ENCODE results near the gene PAX6. TPM values are rescaled to one million over a fixed set of nuclear protein-coding genes. Genes with fewer than 3 reads are reported as not detected.

Gene PAX6
- total RNA-seq, 4 donors from 2014 or later, result not detected

- TF ChIP-seq CTCF (IDR thresholded peaks at IDR 0.05; ENCODE audit: low read depth), result no peak
Observed at GRCh38 chr11:31790649-31791048, 20.5 kb downstream of the PAX6 start.

- TF ChIP-seq CTCF (IDR thresholded peaks at IDR 0.05; ENCODE audit: low read depth), result no peak
Observed at GRCh38 chr11:31788085-31788484, 23.0 kb downstream of the PAX6 start.

DNA sequence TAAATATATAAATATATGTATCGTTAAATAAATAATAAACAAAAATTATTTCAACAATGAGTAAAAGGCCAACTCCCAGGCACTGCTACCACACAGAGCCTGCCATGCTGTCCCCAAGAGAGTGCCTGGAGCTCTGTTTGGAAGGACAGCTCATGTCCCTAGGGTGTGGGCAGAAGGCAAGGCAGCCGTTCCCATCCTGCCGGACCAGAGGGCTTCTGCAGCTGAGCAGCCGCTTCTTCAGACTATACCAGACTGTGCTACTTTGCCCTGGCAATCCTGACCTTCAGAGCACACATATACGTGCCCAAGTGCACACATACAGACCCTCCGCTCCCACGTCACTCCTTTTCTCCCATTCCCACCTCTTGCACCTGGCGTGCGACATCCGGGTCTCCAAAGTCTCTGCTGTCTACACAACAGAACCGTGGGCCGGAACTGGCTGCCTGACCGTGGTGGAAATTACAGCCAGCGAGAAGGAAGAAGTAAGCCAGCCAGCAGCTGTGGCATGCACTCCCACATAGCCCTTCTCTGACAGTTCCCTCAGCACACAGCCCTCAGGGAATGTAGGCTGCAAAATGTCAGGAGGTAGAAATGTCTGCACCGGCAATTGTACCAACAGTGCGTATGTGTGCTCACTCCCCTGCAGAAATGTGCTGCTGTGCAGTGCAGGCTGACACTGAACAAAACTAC, 24.0 kb downstream of the PAX6 start:
- TF ChIP-seq CTCF (IDR thresholded peaks at IDR 0.05; ENCODE audit: low read depth), result no peak

- no peak for TF ChIP-seq CTCF (IDR thresholded peaks at IDR 0.05; ENCODE audit: low read depth)
Observed at GRCh38 chr11:31784611-31785010, 26.5 kb downstream of the PAX6 start.

- no peak for TF ChIP-seq CTCF (IDR thresholded peaks at IDR 0.05; ENCODE audit: low read depth)
Observed at GRCh38 chr11:31783252-31783651, 27.9 kb downstream of the PAX6 start.

GRCh38 chr11:31782257-31782656, 28.9 kb downstream of the PAX6 start:
- TF ChIP-seq CTCF (IDR thresholded peaks at IDR 0.05; ENCODE audit: low read depth), result no peak

GRCh38 chr11:31780480-31780971, 30.6 kb downstream of the PAX6 start:
- no peak for TF ChIP-seq CTCF (IDR thresholded peaks at IDR 0.05; ENCODE audit: low read depth)
